Endothelial cell of umbilical vein (primary cell): Measurements from ENCODE around the gene SUPT7L.

Source experiments
- EZH2 ChIP-seq: IDR thresholded peaks from 2 replicates; pipeline ENCODE4 v1.6.1; 2012; ENCODE audit warnings: borderline replicate concordance, low read depth, mild to moderate bottlenecking, moderate library complexity, low read length, inconsistent platforms; ENCODE audit not compliant: severe bottlenecking
- GATA2 ChIP-seq: IDR thresholded peaks from 2 replicates; pipeline ENCODE4 v1.7.0; 2011; ENCODE audit warnings: low read depth, mild to moderate bottlenecking, moderate library complexity, mixed read lengths, low read length; ENCODE audit not compliant: insufficient read length, insufficient read depth
- POLR2A ChIP-seq: IDR thresholded peaks from 2 replicates; pipeline ENCODE4 v1.6.1; 2012; ENCODE audit warnings: low read depth, mild to moderate bottlenecking, control low read depth, low read length
- POLR2AphosphoS5 ChIP-seq: IDR thresholded peaks from 2 replicates; pipeline ENCODE4 v1.6.1; 2012; ENCODE audit warnings: low read depth, mild to moderate bottlenecking, control low read depth, low read length, moderate library complexity; ENCODE audit not compliant: insufficient read depth
- TF ChIP-seq, protein P1 (sequence below), 2 donors: IDR thresholded peaks; 1 replicate in 1 of 2; 2 replicates in 1 of 2; pipeline ENCODE4 v1.5.1; 2011; ENCODE audit warnings: low read length in 2 of 2, mild to moderate bottlenecking in 2 of 2, moderate library complexity in 2 of 2, control low read depth in 1 of 2, inconsistent platforms in 1 of 2, low read depth in 1 of 2; ENCODE audit not compliant: insufficient read depth in 1 of 2; ENCODE audit errors: extremely low read depth in 1 of 2
- TF ChIP-seq, protein P2 (sequence below): IDR thresholded peaks from 2 replicates; pipeline ENCODE4 v1.6.1; 2011; ENCODE audit not compliant: insufficient read depth, insufficient read length

DNA sequence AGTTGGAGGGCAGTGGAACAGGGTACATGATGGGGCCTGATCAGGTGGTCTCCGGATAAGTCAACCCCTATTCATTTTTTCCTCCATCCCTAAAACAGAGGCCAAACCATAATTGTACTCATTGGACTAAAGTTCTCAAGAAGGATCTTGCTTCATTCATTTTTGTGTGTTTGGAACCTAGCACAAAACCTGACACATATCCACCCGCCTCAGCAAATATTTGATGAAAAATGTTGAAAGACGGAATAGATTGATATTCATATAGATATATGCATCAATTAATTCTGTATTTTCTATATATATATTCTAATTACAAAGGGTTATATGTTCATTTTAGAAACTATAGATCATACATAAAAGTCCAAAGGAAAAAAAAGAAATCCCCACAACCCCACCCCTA, 22.2 kb upstream of the SUPT7L start:
- no peak for TF ChIP-seq POLR2AphosphoS5
- TF ChIP-seq, protein P1, sequence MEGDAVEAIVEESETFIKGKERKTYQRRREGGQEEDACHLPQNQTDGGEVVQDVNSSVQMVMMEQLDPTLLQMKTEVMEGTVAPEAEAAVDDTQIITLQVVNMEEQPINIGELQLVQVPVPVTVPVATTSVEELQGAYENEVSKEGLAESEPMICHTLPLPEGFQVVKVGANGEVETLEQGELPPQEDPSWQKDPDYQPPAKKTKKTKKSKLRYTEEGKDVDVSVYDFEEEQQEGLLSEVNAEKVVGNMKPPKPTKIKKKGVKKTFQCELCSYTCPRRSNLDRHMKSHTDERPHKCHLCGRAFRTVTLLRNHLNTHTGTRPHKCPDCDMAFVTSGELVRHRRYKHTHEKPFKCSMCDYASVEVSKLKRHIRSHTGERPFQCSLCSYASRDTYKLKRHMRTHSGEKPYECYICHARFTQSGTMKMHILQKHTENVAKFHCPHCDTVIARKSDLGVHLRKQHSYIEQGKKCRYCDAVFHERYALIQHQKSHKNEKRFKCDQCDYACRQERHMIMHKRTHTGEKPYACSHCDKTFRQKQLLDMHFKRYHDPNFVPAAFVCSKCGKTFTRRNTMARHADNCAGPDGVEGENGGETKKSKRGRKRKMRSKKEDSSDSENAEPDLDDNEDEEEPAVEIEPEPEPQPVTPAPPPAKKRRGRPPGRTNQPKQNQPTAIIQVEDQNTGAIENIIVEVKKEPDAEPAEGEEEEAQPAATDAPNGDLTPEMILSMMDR (IDR thresholded peaks at IDR 0.05; ENCODE audit: extremely low read depth in 1 of 2, insufficient read depth in 1 of 2, low read depth in 1 of 2, low read length in 2 of 2), result no peak
- no peak for TF ChIP-seq POLR2A
- TF ChIP-seq EZH2, result no peak
- TF ChIP-seq, protein P2, sequence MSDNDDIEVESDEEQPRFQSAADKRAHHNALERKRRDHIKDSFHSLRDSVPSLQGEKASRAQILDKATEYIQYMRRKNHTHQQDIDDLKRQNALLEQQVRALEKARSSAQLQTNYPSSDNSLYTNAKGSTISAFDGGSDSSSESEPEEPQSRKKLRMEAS, result no peak
- no peak for TF ChIP-seq GATA2
